H1 (cell line): Measurements from ENCODE around the gene ECEL1. TPM values are rescaled to one million over a fixed set of nuclear protein-coding genes. Genes with fewer than 3 reads are reported as not detected.

Experiments used
- CTCF ChIA-PET: fragments of 300-600 bp; sonication (Branson Sonifier 250); formaldehyde crosslinking; loops from one replicate; lab custom pipeline; 2021; ENCODE audit not compliant: partially characterized antibody; lab: Charles Lee
- POLR2A ChIA-PET: fragments of 300-600 bp; sonication (Branson Sonifier 250); formaldehyde crosslinking; loops from one replicate; lab custom pipeline; 2021; ENCODE audit warnings: inconsistent platforms; ENCODE audit not compliant: partially characterized antibody; lab: Charles Lee
- DNase-seq, 2 experiments: peaks; one replicate each; pipeline versions ENCODE4 v3.0.0 to v3.0.0-alpha.2; 2010 to 2022; ENCODE audit warnings: low spot score in 2 of 2, low read depth in 1 of 2, mixed read lengths in 1 of 2
- FAIRE-seq: peaks from 2 replicates; lab custom pipeline; 2011; peaks lifted over from hg19 to GRCh38; lab: Jason Lieb, UNC
- H2AFZ ChIP-seq: 2 replicates; pipeline ENCODE4 v1.8.1; 2012; ENCODE audit warnings: low read length, inconsistent platforms
- H2AK5ac ChIP-seq: 2 replicates; pipeline ENCODE4 v1.6.1; 2013; ENCODE audit warnings: low read depth, low read length
- H2BK120ac ChIP-seq: replicated peaks from 2 replicates; pipeline ENCODE3; 2013; ENCODE audit warnings: low read depth, low read length, inconsistent platforms
- H2BK12ac ChIP-seq: 2 replicates; pipeline ENCODE4 v1.6.1; 2013; ENCODE audit warnings: low read depth, low read length
- H2BK15ac ChIP-seq: 2 replicates; pipeline ENCODE4 v1.6.1; 2013; ENCODE audit warnings: low read length
- H2BK20ac ChIP-seq: 2 replicates; pipeline ENCODE4 v1.6.1; 2013; ENCODE audit warnings: low read length
- H2BK5ac ChIP-seq: 2 replicates; pipeline ENCODE4 v1.6.1; 2013; ENCODE audit warnings: low read depth, low read length
- H3K14ac ChIP-seq: 2 replicates; pipeline ENCODE4 v1.6.1; 2013; ENCODE audit warnings: inconsistent platforms; ENCODE audit not compliant: insufficient read length
- H3K18ac ChIP-seq: 2 replicates; pipeline ENCODE4 v1.6.1; 2013; ENCODE audit warnings: low read length; ENCODE audit errors: extremely low read depth
- H3K23ac ChIP-seq: 2 replicates; pipeline ENCODE4 v1.6.1; 2013; ENCODE audit warnings: inconsistent platforms; ENCODE audit not compliant: insufficient read length
- H3K23me2 ChIP-seq: 2 replicates; pipeline ENCODE4 v1.6.1; 2013; ENCODE audit warnings: low read depth, low read length
- H3K27ac ChIP-seq: 2 replicates; pipeline ENCODE4 v1.6.1; 2011; ENCODE audit warnings: low read depth, low read length, inconsistent platforms
- H3K27me3 ChIP-seq, 4 experiments: replicated peaks in 1 of 4; 1 replicate in 1 of 4; 2 replicates in 3 of 4; pipeline versions ENCODE4 v1.6.1 to v1.8.1; 2011 to 2013; ENCODE audit warnings: low read length in 3 of 4, mild to moderate bottlenecking in 3 of 4, inconsistent platforms in 2 of 4, mixed read lengths in 2 of 4, moderate library complexity in 1 of 4; ENCODE audit not compliant: control insufficient read depth in 3 of 4, insufficient read depth in 3 of 4; ENCODE audit errors: extremely low read depth in 1 of 4
- H3K36me3 ChIP-seq, 4 experiments: 2 replicates each; pipeline versions ENCODE4 v1.6.1 to v1.8.1; 2011 to 2013; ENCODE audit warnings: mild to moderate bottlenecking in 4 of 4, low read length in 3 of 4, moderate library complexity in 2 of 4, control low read depth in 1 of 4, inconsistent platforms in 1 of 4; ENCODE audit not compliant: insufficient read depth in 4 of 4, control insufficient read depth in 2 of 4
- H3K4ac ChIP-seq: replicated peaks from 2 replicates; pipeline ENCODE3; 2013; ENCODE audit warnings: low read length, low read depth, mixed read lengths, inconsistent platforms; ENCODE audit not compliant: insufficient read length
- H3K4me1 ChIP-seq, 4 experiments: replicated peaks in 1 of 4; 1 replicate in 1 of 4; 2 replicates in 3 of 4; pipeline versions ENCODE4 v1.6.1 to v1.8.1; 2011 to 2013; ENCODE audit warnings: low read length in 3 of 4, inconsistent platforms in 2 of 4, mixed read lengths in 1 of 4; ENCODE audit not compliant: insufficient read depth in 4 of 4, control insufficient read depth in 3 of 4
- H3K4me2 ChIP-seq, 2 experiments: 2 replicates each; pipeline versions ENCODE4 v1.6.1 to v1.8.1; 2011 to 2013; ENCODE audit warnings: low read depth in 2 of 2, low read length in 2 of 2, control low read depth in 1 of 2, inconsistent platforms in 1 of 2, mild to moderate bottlenecking in 1 of 2; ENCODE audit not compliant: insufficient read depth in 1 of 2
- H3K4me3 ChIP-seq, 4 experiments: fragments of 200-600, 300-600 bp in 1 of 4; sonication (generic), shearing (Covaris generic), sonication (Bioruptor Twin) in 1 of 4; 2 replicates each; pipeline versions ENCODE4 v1.5.1 to v1.8.1; 2011 to 2016; ENCODE audit warnings: low read length in 4 of 4, low read depth in 3 of 4, control low read depth in 2 of 4, inconsistent platforms in 2 of 4, mild to moderate bottlenecking in 2 of 4, mixed read lengths in 1 of 4, moderate library complexity in 1 of 4; ENCODE audit not compliant: insufficient read depth in 2 of 4; ENCODE audit errors: extremely low read depth in 1 of 4
- H3K56ac ChIP-seq: replicated peaks from 2 replicates; pipeline ENCODE3; 2013; ENCODE audit warnings: low read depth, mild to moderate bottlenecking, mixed read lengths, low read length, inconsistent platforms; ENCODE audit not compliant: insufficient read length
- H3K79me1 ChIP-seq: 2 replicates; pipeline ENCODE4 v1.6.1; 2013; ENCODE audit warnings: low read depth, low read length, control low read depth
- H3K79me2 ChIP-seq, 2 experiments: 2 replicates each; pipeline versions ENCODE4 v1.6.1 to v1.8.1; 2012 to 2013; ENCODE audit warnings: low read length in 2 of 2, mild to moderate bottlenecking in 2 of 2, inconsistent platforms in 1 of 2; ENCODE audit not compliant: insufficient read depth in 2 of 2, control insufficient read depth in 1 of 2
- H3K9ac ChIP-seq, 4 experiments: replicated peaks in 1 of 4; 1 replicate in 1 of 4; 2 replicates in 3 of 4; pipeline versions ENCODE4 v1.6.1 to v1.8.1; 2011 to 2013; ENCODE audit warnings: low read depth in 3 of 4, low read length in 3 of 4, control low read depth in 2 of 4, mild to moderate bottlenecking in 2 of 4, moderate library complexity in 2 of 4, inconsistent platforms in 1 of 4; ENCODE audit errors: extremely low read depth in 1 of 4
- H3K9me3 ChIP-seq, 2 experiments: 2 replicates each; pipeline versions ENCODE4 v1.6.1 to v1.8.1; 2012 to 2013; ENCODE audit warnings: mild to moderate bottlenecking in 2 of 2, moderate library complexity in 2 of 2, control low read depth in 1 of 2, inconsistent platforms in 1 of 2, low read depth in 1 of 2, low read length in 1 of 2, mixed read lengths in 1 of 2; ENCODE audit not compliant: insufficient read depth in 2 of 2
- H4K20me1 ChIP-seq, 2 experiments: replicated peaks in 1 of 2; 2 replicates each; pipeline versions ENCODE3 to v1.8.1; 2011 to 2013; ENCODE audit warnings: inconsistent platforms in 2 of 2, low read length in 2 of 2, mild to moderate bottlenecking in 1 of 2; ENCODE audit not compliant: insufficient read depth in 2 of 2, control insufficient read depth in 1 of 2
- H4K5ac ChIP-seq: 2 replicates; pipeline ENCODE4 v1.6.1; 2013; ENCODE audit warnings: low read length, low read depth, mixed read lengths, inconsistent platforms; ENCODE audit not compliant: insufficient read length
- H4K8ac ChIP-seq: 2 replicates; pipeline ENCODE4 v1.8.0; 2013; ENCODE audit warnings: mild to moderate bottlenecking, moderate library complexity, low read length, inconsistent platforms; ENCODE audit not compliant: insufficient read depth; ENCODE audit errors: extremely low read depth
- H4K91ac ChIP-seq: replicated peaks from 2 replicates; pipeline ENCODE3; 2013; ENCODE audit warnings: low read length, mixed read lengths, inconsistent platforms; ENCODE audit not compliant: insufficient read length
- CBX5 ChIP-seq: fragments of 300-800, 300-1000 bp; sonication (generic); IDR thresholded peaks from 2 replicates; pipeline ENCODE4 v1.7.1; 2016; ENCODE audit warnings: antibody characterized with exemption, low read length, low read depth
- CBX8 ChIP-seq: fragments of 300-800, 300-1000 bp; sonication (generic); IDR thresholded peaks from 2 replicates; pipeline ENCODE4 v1.7.1; 2016; ENCODE audit warnings: low read depth, low read length, borderline replicate concordance
- CHD2 ChIP-seq: IDR thresholded peaks from 2 replicates; pipeline ENCODE4 v1.6.1; 2012; ENCODE audit warnings: low read length, improper control_type of control experiment
- FOSL1 ChIP-seq: IDR thresholded peaks from 2 replicates; pipeline ENCODE4 v1.6.1; 2011; ENCODE audit warnings: mild to moderate bottlenecking, low read depth, low read length, moderate library complexity; ENCODE audit not compliant: insufficient read depth
- POLR2A ChIP-seq, 2 experiments: IDR thresholded peaks; 1 replicate in 1 of 2; 2 replicates in 1 of 2; pipeline ENCODE4 v1.6.1; 2011; ENCODE audit warnings: low read depth in 2 of 2, low read length in 2 of 2, mild to moderate bottlenecking in 2 of 2; ENCODE audit errors: control extremely low read depth in 1 of 2
- RAD21 ChIP-seq, 2 experiments: IDR thresholded peaks in 1 of 2; conservative IDR thresholded peaks in 1 of 2; 2 replicates each; pipeline ENCODE4 v1.6.1; 2011; ENCODE audit warnings: low read depth in 2 of 2, low read length in 2 of 2, improper control_type of control experiment in 1 of 2, inconsistent platforms in 1 of 2, mild to moderate bottlenecking in 1 of 2, moderate library complexity in 1 of 2
- RFX5 ChIP-seq: IDR thresholded peaks from 2 replicates; pipeline ENCODE4 v1.6.1; 2011; ENCODE audit warnings: low read depth, low read length, improper control_type of control experiment, borderline replicate concordance
- WGBS, 2 experiments: shearing (Covaris generic) in 1 of 2; methylation state at CpG; one replicate each; pipeline versions ENCODE4 v1.1.6 to v1.1.7; 2013 to 2015; ENCODE audit warnings: low lambda C conversion rate in 2 of 2, mixed read lengths in 2 of 2, inconsistent platforms in 1 of 2, low coverage in 1 of 2, missing lambda C conversion rate in 1 of 2; ENCODE audit not compliant: insufficient replicate concordance in 2 of 2, insufficient coverage in 1 of 2, insufficient read length in 1 of 2; ENCODE audit errors: extremely low coverage in 1 of 2, missing lambda C conversion rate in 1 of 2; 5-methylcytosine and 5-hydroxymethylcytosine counted together
- polyA plus RNA-seq, 7 experiments: library from polyadenylated mRNA; depleted of rRNA in 3 of 7; stranded (reverse) in 5 of 7; unstranded in 2 of 7; fragments of >200 nt in 5 of 7; fragments of 200-250 nt in 2 of 7; gene quantifications; 1 replicate in 5 of 7; 2 replicates in 1 of 7; 4 replicates in 1 of 7; pipeline versions ENCODE4 v1.2.1 to v1.2.3, GENCODE V29; 2011 to 2013; ENCODE audit warnings: missing spikeins in 2 of 7, mixed read lengths in 2 of 7
- total RNA-seq: library from RNA; stranded (reverse); fragmentation: NEBNext Ultra II Directional; extraction: Animal tissue kit (Norgen Biotek cat#: 25700); gene quantifications from 2 replicates; pipeline ENCODE4 v1.2.1, GENCODE V29; 2021
- TF ChIP-seq, protein P1 (sequence below): IDR thresholded peaks from 2 replicates; pipeline ENCODE4 v1.6.1; 2011; ENCODE audit warnings: low read length, improper control_type of control experiment
- TF ChIP-seq, protein P2 (sequence below): IDR thresholded peaks from 2 replicates; pipeline ENCODE4 v1.6.1; 2012; ENCODE audit warnings: inconsistent platforms

Gene ECEL1
- total and polyA plus RNA-seq, 2 of the 8 experiments (the other 6 are each of a cell fraction or from before 2014, with no cell fraction given), result 7.7 to 20.2 TPM

DNA sequence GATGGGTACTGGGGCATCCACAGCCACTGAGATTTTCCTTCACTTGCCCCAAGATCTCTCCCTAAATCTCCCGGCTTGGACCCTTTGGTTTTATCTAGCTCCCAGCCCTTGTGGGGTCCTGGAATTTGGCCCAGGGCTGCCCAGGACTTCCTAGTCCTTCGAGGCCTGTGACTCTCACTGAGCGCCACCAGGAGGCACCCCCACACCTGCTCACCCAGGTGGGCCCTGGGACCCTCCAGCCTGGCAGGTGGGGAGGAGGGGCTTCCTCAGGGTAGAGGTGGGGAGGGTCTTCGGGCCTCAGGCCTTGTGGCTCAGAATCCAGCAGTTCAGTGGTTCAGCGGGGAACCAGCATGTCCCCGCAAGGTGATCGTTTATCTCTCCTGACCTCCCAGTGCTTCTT lies 20.6 kb upstream of the ECEL1 start:
- DNase-seq, result no peak
- CTCF ChIA-PET, result interaction anchor here (0.6 to 10.8 kb wide), 14 partner anchors 8 to 174 kb away, joined by 3 to 176 read pairs (median 4); partner anchors contain the start of genes CHRND and PRSS56
- H2BK15ac ChIP-seq, result 0 out of 2 replicates have a peak overlapping the region, but pooled peaks have one; percentile 72
- peaks cover 0 to 19% (median 12%) of the 10 kb centered on the region in 4 experiments; a peak in 6 of 7 replicates for H3K4me1 ChIP-seq
- H2BK120ac ChIP-seq, result no peak overlapping the region
- H3K79me2 ChIP-seq, result no peaks in the 10 kb centered on the region
- peaks cover 0 to 2% of the 10 kb centered on the region in 2 experiments for H4K20me1 ChIP-seq
- no peak for FAIRE-seq
- H3K9ac ChIP-seq, result no peak overlapping the region; a peak in 1 of 7 replicates
- H3K23ac ChIP-seq, result no peak overlapping the region
- no peak overlapping the region for H4K91ac ChIP-seq
- POLR2A ChIA-PET, result interaction anchor here (0.9 to 1.7 kb wide), 4 partner anchors 12 to 42 kb away, joined by 3 to 5 read pairs (median 3); partner anchors contain the start of genes EIF4E2, PRSS56 and TIGD1
- H3K23me2 ChIP-seq, result peaks cover 7% of the 10 kb centered on the region; the same call in 1 of the 2 replicates
- no peak overlapping the region for H4K5ac ChIP-seq
- H3K27ac ChIP-seq, result no peak overlapping the region
- H2BK12ac ChIP-seq, result no peak overlapping the region
- H3K4me3 ChIP-seq, result no peak overlapping the region
- H3K56ac ChIP-seq, result no peak overlapping the region
- H2BK20ac ChIP-seq, result no peak overlapping the region
- H4K8ac ChIP-seq, result no peak overlapping the region
- H3K27me3 ChIP-seq, result peaks cover 15 to 34% (median 32%) of the 10 kb centered on the region in 4 experiments
- no peaks in the 10 kb centered on the region for H3K36me3 ChIP-seq
- no peak overlapping the region for H3K4ac ChIP-seq
- no peak overlapping the region for H3K4me2 ChIP-seq
- no peak overlapping the region for H2BK5ac ChIP-seq
- H3K18ac ChIP-seq, result no peak overlapping the region
- H2AK5ac ChIP-seq, result no peak overlapping the region; the same call in 1 of the 2 replicates
- H3K14ac ChIP-seq, result no peak overlapping the region
- WGBS, 2 experiments, result 81% methylated on average over 6 of the region's 7 CpGs; no CpG with 5 or more reads in 1 of the 2 experiments
- no peaks in the 10 kb centered on the region for H3K79me1 ChIP-seq
- H3K9me3 ChIP-seq, result no peaks in the 10 kb centered on the region
- H2AFZ ChIP-seq, result no peak overlapping the region
- TF ChIP-seq RFX5 (no peak), POLR2A (IDR thresholded peaks at IDR 0.05; ENCODE audit: control extremely low read depth in 1 of 2, low read depth in 2 of 2, low read length in 2 of 2) (no peak), CBX8 (no peak), CBX5 (no peak), FOSL1 (no peak), RAD21 (IDR thresholded peaks at IDR 0.05 in 1 of 2, conservative IDR thresholded peaks at IDR 0.05 in 1 of 2; ENCODE audit: low read depth in 2 of 2, low read length in 2 of 2) (peak; percentile 33 to 63), CHD2 (no peak)
- TF ChIP-seq, protein P1, sequence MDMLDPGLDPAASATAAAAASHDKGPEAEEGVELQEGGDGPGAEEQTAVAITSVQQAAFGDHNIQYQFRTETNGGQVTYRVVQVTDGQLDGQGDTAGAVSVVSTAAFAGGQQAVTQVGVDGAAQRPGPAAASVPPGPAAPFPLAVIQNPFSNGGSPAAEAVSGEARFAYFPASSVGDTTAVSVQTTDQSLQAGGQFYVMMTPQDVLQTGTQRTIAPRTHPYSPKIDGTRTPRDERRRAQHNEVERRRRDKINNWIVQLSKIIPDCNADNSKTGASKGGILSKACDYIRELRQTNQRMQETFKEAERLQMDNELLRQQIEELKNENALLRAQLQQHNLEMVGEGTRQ, result no peak
- TF ChIP-seq, protein P2, sequence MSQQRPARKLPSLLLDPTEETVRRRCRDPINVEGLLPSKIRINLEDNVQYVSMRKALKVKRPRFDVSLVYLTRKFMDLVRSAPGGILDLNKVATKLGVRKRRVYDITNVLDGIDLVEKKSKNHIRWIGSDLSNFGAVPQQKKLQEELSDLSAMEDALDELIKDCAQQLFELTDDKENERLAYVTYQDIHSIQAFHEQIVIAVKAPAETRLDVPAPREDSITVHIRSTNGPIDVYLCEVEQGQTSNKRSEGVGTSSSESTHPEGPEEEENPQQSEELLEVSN, result no peak
